ENCODE data around the gene SMIM27.

DNA sequence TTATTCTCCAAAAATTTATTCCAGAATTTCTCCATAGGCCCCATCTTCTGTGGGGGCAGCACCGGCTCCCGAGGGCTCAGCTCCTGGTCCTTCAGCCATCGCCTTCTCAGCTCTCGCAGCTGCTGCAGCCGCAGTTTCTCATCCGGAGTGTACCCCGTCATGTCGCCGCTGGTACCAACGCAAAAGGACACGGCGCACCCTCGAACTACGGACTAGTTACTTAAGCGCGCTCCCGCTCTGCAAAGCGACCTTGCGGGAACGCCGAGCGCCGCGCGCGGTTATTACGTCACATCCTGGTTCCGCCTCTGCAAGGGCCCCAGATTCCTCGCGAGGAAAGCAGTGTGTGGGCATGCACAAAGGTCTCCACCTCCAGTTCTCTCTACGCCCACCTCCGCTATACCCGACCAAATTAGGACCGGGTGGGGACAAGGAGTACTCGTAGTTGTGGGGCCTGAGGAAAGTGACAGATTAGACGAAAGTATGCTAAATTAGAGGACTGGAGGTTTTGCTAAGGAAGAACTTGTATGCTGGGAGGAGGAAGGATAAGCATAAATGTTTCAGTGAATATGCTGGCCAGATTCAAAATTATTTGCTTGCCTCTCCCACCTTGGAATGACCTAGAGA lies 20.9 kb downstream of the SMIM27 start, which contains the start of gene NDUFB6:
- no peak for TF ChIP-seq POLR2A (IDR thresholded peaks at IDR 0.05)
- TF ChIP-seq, protein P1, sequence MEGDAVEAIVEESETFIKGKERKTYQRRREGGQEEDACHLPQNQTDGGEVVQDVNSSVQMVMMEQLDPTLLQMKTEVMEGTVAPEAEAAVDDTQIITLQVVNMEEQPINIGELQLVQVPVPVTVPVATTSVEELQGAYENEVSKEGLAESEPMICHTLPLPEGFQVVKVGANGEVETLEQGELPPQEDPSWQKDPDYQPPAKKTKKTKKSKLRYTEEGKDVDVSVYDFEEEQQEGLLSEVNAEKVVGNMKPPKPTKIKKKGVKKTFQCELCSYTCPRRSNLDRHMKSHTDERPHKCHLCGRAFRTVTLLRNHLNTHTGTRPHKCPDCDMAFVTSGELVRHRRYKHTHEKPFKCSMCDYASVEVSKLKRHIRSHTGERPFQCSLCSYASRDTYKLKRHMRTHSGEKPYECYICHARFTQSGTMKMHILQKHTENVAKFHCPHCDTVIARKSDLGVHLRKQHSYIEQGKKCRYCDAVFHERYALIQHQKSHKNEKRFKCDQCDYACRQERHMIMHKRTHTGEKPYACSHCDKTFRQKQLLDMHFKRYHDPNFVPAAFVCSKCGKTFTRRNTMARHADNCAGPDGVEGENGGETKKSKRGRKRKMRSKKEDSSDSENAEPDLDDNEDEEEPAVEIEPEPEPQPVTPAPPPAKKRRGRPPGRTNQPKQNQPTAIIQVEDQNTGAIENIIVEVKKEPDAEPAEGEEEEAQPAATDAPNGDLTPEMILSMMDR (IDR thresholded peaks at IDR 0.05): no peak
